Thyroid gland (tissue), 4 donors: Measurements from ENCODE around the gene ANKS4B. TPM values are rescaled to one million over a fixed set of nuclear protein-coding genes. Genes with fewer than 3 reads are reported as not detected.
"Not testable (repeated sequence)": the region's sequence is repeated elsewhere in the genome, so short reads cannot be mapped to it uniquely, and the experiment has no call there.

Source experiments
- DNase-seq, 2 donors: peaks; one replicate each; pipeline ENCODE4 v3.0.0-alpha.2; 2019
- H3K27ac ChIP-seq, 3 donors: fragments of 200-600 bp; sonication (generic); 1 replicate in 2 of 3; 2 replicates in 1 of 3; pipeline ENCODE4 v1.5.1; 2016 to 2019; ENCODE audit warnings: mild to moderate bottlenecking in 1 of 3, moderate library complexity in 1 of 3
- H3K27me3 ChIP-seq: fragments of 200-600 bp; sonication (generic); one replicate; pipeline ENCODE4 v1.5.1; 2019
- H3K36me3 ChIP-seq, 2 donors: fragments of 200-600 bp; sonication (generic); one replicate each; pipeline ENCODE4 v1.5.1; 2016 to 2019
- H3K4me1 ChIP-seq, 2 donors: fragments of 200-600 bp; sonication (generic); one replicate each; pipeline ENCODE4 v1.5.1; 2017 to 2019
- H3K4me3 ChIP-seq, 3 donors: fragments of 200-600 bp; sonication (generic); replicated peaks in 1 of 3; 1 replicate in 2 of 3; 2 replicates in 1 of 3; pipeline ENCODE4 v1.5.1; 2016; ENCODE audit warnings: mild to moderate bottlenecking in 1 of 3
- H3K9me3 ChIP-seq: fragments of 200-600 bp; sonication (generic); one replicate; pipeline ENCODE4 v1.5.1; 2017
- POLR2A ChIP-seq, 2 donors: fragments of 450-650 bp; IDR thresholded peaks; one replicate each; pipeline ENCODE4 v1.6.1; 2017; ENCODE audit warnings: antibody characterized with exemption in 2 of 2, mild to moderate bottlenecking in 2 of 2, moderate library complexity in 1 of 2
- WGBS, 2 donors: methylation state at CpG; one replicate each; pipeline ENCODE4 v1.1.5; 2017; 5-methylcytosine and 5-hydroxymethylcytosine counted together
- intact Hi-C: fragments of 100-400 bp; cut with DNase I; formaldehyde crosslinking; loops from one replicate; pipeline ENCODE4 v1.15.1; 2023
- total RNA-seq, 4 donors: library from RNA; depleted of rRNA; stranded (reverse); fragments of >200 nt; gene quantifications; one replicate each; pipeline ENCODE4 v1.2.3, GENCODE V29; 2016
- TF ChIP-seq, protein P1 (sequence below), 6 experiments: fragments of 200-600 bp in 3 of 6; fragments of 450-650 bp in 3 of 6; sonication (generic) in 3 of 6; IDR thresholded peaks; one replicate each; pipeline ENCODE4 v1.5.1; 2016 to 2019; ENCODE audit warnings: antibody characterized with exemption in 6 of 6, mild to moderate bottlenecking in 2 of 6, inconsistent platforms in 1 of 6, moderate library complexity in 1 of 6

ANKS4B gene
- total RNA-seq, 4 donors from 2014 or later, result not detected

DNA sequence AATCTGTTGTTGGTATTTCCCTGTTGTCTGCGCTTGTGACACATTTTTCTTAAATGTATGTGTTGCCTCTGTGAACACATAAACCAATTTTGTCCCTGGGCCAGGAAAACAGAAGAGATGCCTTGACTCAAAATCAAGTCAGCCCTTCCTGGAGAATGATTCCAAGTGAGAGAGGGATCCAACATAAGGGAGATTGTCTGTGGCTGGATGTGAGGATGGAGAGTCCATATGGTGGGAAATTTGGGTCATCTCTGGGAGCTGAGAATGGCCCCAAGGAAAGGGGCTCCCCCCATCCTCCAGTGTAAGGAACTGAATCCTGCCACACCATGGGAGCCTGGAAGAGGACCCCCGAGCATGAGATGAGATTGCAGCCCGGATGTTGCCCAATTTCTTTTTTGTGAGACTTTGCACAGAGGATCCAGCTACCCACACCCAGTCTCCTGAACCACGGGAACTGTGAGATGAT, 31.1 kb downstream of the ANKS4B start:
- Histone ChIP-seq H3K27me3 (no peaks in the 10 kb centered on the region), H3K4me1 (no peaks in the 10 kb centered on the region), H3K4me3 (no peak overlapping the region), H3K27ac (no peak overlapping the region), H3K36me3 (no peaks in the 10 kb centered on the region), H3K9me3 (no peaks in the 10 kb centered on the region)
- DNase-seq, result no peak
- TF ChIP-seq, protein P1, sequence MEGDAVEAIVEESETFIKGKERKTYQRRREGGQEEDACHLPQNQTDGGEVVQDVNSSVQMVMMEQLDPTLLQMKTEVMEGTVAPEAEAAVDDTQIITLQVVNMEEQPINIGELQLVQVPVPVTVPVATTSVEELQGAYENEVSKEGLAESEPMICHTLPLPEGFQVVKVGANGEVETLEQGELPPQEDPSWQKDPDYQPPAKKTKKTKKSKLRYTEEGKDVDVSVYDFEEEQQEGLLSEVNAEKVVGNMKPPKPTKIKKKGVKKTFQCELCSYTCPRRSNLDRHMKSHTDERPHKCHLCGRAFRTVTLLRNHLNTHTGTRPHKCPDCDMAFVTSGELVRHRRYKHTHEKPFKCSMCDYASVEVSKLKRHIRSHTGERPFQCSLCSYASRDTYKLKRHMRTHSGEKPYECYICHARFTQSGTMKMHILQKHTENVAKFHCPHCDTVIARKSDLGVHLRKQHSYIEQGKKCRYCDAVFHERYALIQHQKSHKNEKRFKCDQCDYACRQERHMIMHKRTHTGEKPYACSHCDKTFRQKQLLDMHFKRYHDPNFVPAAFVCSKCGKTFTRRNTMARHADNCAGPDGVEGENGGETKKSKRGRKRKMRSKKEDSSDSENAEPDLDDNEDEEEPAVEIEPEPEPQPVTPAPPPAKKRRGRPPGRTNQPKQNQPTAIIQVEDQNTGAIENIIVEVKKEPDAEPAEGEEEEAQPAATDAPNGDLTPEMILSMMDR (IDR thresholded peaks at IDR 0.05), result no peak
- intact Hi-C loops, result no loop called here
- WGBS, 2 donors, result 76 to 81% methylated on average over 4 of the region's 4 CpGs

- Histone ChIP-seq H3K27me3 (no peaks in the 10 kb centered on the region), H3K27ac (no peak overlapping the region), H3K36me3 (no peaks in the 10 kb centered on the region), H3K9me3 (no peaks in the 10 kb centered on the region), H3K4me1 (no peaks in the 10 kb centered on the region), H3K4me3 (no peak overlapping the region)
- no peak for DNase-seq
- WGBS, 2 donors, result 93 to 95% methylated on average over 9 of the region's 9 CpGs
- TF ChIP-seq, protein P1 (IDR thresholded peaks at IDR 0.05), result no peak
- TF ChIP-seq POLR2A (IDR thresholded peaks at IDR 0.05), result no peak
- intact Hi-C loops, result no loop called here
Measured at GRCh38 chr16:21265104-21265837, 31.8 kb downstream of the ANKS4B start.

GRCh38 chr16:21267298-21267697, 33.8 kb downstream of the ANKS4B start:
- H3K27me3 ChIP-seq, result no peaks in the 10 kb centered on the region

DNA sequence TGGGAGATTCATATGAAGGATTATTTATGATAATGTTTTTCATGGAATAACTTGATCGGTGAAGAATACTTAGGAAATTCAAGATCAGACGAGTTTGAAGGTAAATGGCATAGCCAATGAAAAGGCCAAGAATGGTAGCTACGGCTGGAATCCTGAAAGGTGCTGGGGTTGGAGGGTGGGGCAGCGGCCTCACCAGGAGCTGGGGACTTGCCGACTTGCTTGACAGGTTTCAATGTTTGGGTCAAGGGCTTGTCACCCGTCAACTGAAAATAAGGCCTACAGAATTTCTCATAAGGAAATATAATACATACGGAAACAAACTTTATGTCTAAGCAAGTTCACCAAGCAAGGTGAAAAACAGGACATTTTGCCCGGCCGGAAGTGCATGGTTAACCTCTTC, 34.7 kb downstream of the ANKS4B start:
- Histone ChIP-seq H3K9me3 (no peaks in the 10 kb centered on the region), H3K27ac (no peak overlapping the region), H3K36me3 (no peaks in the 10 kb centered on the region), H3K27me3 (no peaks in the 10 kb centered on the region), H3K4me1 (no peaks in the 10 kb centered on the region), H3K4me3 (no peak overlapping the region)
- WGBS, 2 donors, result 90% methylated on average over 9 of the region's 9 CpGs
- no peak for TF ChIP-seq POLR2A (IDR thresholded peaks at IDR 0.05)
- intact Hi-C loops, result no loop called here
- no peak for DNase-seq

More at GRCh38 chr16:21267298-21267697, 33.8 kb downstream of the ANKS4B start:
- no peaks in the 10 kb centered on the region for H3K4me1 ChIP-seq
- no peaks in the 10 kb centered on the region for H3K36me3 ChIP-seq
- no peak for TF ChIP-seq POLR2A (IDR thresholded peaks at IDR 0.05)
- TF ChIP-seq, protein P1 (IDR thresholded peaks at IDR 0.05), result no peak
- 89 to 90% methylated on average over 4 of the region's 4 CpGs for WGBS, 2 donors
- H3K27ac ChIP-seq, result no peak overlapping the region
- no peaks in the 10 kb centered on the region for H3K9me3 ChIP-seq
- no peak for DNase-seq
- intact Hi-C loops, result no loop called here
- H3K4me3 ChIP-seq, result no peak overlapping the region

DNA sequence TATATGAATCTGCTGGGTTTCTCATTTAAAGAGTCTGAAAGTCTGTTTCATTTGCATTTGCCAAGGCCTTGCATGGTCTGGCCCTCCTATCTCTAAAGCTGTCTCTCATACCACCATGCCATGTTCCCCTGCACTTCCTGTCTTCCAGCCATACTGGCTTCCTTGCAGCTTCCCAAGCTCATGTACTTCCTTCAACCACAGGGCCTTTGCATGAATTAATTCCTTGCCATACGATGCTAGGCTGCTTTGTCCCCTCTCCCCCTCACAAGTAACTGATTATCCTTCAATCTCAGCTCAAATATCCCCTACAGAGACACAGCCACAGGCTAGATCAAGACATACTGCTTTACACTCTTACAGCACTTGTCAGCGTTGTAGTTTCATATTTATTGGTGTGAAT, 38.8 kb downstream of the ANKS4B start:
- 65 to 94% methylated on average over 2 of the region's 2 CpGs for WGBS, 2 donors
- no peaks in the 10 kb centered on the region for H3K4me1 ChIP-seq
- no peaks in the 10 kb centered on the region for H3K36me3 ChIP-seq
- no peak for TF ChIP-seq POLR2A (IDR thresholded peaks at IDR 0.05)
- TF ChIP-seq, protein P1 (IDR thresholded peaks at IDR 0.05), result no peak
- no peak for DNase-seq
- H3K9me3 ChIP-seq, result no peaks in the 10 kb centered on the region
- no peak overlapping the region for H3K4me3 ChIP-seq
- no peak overlapping the region for H3K27ac ChIP-seq
- H3K27me3 ChIP-seq, result no peaks in the 10 kb centered on the region
- intact Hi-C loops, result no loop called here

DNA sequence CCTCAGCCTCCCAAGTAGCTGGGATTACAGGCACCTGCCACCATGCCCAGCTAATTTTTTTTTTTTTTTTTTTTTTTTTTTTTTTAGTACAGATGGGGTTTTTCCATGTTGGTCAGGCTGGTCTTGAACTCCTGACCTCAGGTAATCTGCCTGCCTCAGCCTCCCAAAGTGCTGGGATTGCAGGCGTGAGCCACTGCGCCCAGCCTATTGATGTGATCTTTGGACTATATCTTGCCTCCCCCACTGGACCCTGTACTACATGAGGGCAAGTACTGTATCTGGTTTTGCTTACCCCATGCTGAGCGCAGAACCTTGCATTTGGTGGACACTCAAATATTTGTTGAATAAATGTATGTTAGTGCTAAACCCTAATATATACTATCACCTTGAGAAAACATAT, 39.3 kb downstream of the ANKS4B start:
- DNase-seq, H3K27ac ChIP-seq, H3K4me1 ChIP-seq, intact Hi-C loops, H3K36me3 ChIP-seq, H3K27me3 ChIP-seq, H3K4me3 ChIP-seq, H3K9me3 ChIP-seq: not testable (repeated sequence)
- WGBS, 2 donors, result 93 to 95% methylated on average over 3 of the region's 3 CpGs
